NCI-H1694 (cell line): ENCODE results near the gene SLC1A3.

Experiments used
- DNase-seq: peaks from one replicate; lab custom pipeline; 2025; lab: John Stamatoyannopoulos, UW

SLC1A3 gene

GRCh38 chr5:36599986-36600779 lies 6.2 kb upstream of the SLC1A3 start:
- DNase-seq = no peak

DNA sequence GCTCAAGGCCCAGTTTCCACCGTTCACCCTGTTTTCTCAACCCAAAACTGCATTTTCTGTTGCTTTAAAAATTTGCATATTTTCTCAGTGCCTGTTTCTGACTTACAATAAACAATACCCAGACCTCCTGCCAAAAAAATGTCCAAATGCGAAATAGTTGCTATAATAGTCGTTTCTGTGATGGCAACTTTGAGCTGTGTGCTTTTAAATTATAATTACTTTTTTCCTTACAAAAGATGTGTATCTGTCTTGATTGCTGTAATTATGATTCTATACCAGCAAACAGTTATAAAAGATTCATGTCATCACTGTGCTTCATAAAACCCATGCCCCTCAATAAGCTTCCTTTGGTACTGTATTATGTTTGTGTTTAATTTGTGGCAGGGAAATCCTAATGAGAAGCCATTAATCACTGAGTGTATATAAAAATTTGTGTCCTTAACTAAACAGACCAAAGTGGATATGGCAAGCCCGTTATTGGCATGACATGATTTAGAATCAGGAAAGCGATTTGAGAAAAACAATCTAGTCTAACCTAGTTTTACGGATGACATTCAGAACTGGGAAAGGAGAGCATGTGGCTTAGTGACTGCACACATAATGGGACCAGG lies 5.4 kb upstream of the SLC1A3 start:
- DNase-seq = no peak

- no peak for DNase-seq
These were observed 3.6 kb upstream of the SLC1A3 start for GRCh38 chr5:36602704-36603321.

DNA sequence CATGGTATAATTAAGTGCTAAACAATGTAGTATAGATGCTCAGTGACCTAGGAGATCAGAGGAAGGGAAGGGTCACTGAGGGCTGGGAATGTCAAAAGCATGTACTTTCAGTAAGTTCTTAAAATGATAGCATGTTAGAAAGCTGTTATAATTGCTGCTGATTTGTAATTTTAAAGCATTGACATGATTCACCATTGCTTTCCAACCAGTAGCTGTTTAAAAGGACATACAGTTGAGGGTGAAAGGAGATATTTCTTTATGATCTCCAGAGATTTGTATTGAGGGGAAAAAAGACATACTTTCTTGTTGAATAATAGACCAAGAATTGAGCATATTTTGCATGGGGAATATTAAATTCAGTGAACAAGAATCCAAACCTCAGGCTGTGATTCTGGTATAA lies 1.2 kb upstream of the SLC1A3 start:
- DNase-seq = no peak

DNA sequence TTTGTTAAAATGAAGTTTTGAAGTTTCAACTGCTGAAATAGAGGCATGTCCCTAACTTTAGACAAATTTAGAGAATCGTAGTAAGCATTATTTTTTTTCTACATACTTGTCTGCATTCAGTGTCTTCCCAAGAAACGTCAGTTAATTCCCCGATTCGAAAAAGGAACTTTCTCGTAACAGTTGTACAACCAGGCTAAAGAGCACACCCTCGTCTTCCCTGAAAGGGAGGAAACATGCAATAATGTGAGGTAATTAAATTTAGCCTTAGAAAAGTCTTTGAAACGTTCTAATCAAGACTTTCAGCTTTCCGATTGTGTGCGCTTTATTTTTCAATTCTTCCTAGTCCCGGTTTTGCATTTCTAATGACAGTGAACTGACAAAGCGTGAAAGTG lies 374 bp upstream of the SLC1A3 start:
- DNase-seq = no peak

DNA sequence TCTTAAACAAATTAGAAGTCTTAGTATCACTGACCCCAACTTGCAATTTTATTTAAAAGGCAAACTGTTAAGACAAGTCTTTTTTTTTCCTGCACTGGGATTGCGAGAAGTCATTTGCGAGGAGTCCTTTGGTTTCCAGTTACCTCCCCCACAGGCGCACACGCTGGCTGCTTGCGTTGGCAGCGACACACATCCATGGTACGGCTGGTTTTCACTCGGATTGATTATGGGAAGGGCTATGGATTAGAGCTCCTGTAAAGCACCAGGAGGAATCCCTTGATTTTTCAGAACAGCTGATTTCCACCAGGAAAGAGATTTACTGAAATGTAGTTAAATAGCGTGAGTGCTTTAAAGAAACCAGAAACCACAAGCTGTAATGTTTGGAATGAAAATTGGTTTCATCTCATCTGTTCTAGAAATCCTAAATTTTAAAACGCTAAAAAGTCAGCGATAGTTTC lies 737 bp downstream of the SLC1A3 start:
- DNase-seq = no peak

- no peak for DNase-seq
These were observed 1.7 kb downstream of the SLC1A3 start for GRCh38 chr5:36607838-36608783.

DNA sequence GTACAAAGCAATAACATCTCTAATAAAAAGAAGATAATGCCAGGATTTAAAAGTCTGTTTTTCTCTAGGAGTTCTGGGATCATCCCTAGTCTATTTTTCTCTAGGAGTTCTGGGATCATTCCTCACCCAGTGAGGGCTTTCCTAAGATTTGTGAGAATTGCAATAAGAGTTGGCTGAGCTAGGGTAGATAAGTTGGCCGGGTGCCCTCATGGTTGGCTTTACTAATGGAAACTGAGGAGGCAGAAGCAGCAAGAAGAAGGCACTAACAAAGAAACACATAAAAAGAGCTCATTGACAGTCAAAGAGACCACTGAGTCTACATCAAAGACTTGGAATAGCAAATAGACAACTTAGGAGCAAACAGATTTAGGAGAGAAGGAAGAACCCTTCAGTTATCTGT lies 4.2 kb downstream of the SLC1A3 start:
- no peak for DNase-seq

DNA sequence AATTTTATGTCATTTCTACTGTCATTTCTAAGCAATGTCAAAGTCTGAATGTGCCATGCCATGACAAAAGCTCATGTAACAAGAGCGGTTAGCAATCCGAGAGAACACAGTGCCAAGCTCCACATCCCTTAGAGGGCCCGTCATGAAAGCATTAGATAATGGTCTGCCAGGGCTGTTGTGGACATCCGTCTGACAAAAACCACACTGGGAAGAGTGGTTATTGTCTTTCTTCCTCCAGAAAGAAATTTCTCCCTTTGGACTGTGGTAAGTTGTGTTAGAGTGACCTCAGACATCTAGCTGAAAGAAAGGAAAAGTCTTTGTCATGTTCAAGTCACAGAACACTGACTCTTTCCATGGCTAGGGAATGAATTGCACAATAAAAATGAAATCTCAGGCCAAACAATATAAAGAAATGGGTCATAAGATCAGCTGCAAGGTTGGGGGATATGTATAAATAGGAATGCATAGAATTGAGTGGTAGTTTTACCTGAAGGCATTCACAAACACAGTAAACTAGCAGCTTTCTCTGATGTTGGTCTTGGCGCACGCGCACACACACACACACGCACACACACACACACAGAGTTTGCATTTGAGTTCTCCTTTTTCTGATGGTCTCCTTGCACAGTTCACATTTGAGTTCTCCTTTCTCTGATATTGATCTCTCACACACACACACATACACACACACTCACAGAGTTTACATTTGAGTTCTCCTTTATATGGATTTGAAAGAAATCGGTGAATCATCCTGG lies 5.3 kb downstream of the SLC1A3 start:
- no peak for DNase-seq

GRCh38 chr5:36613241-36613640 lies 6.8 kb downstream of the SLC1A3 start:
- no peak for DNase-seq

- DNase-seq = no peak
These were observed 7.6 kb downstream of the SLC1A3 start for GRCh38 chr5:36613771-36614656.

GRCh38 chr5:36614657-36615308 lies 8.4 kb downstream of the SLC1A3 start:
- DNase-seq = no peak

GRCh38 chr5:36619012-36619635 lies 12.7 kb downstream of the SLC1A3 start:
- DNase-seq = no peak

DNA sequence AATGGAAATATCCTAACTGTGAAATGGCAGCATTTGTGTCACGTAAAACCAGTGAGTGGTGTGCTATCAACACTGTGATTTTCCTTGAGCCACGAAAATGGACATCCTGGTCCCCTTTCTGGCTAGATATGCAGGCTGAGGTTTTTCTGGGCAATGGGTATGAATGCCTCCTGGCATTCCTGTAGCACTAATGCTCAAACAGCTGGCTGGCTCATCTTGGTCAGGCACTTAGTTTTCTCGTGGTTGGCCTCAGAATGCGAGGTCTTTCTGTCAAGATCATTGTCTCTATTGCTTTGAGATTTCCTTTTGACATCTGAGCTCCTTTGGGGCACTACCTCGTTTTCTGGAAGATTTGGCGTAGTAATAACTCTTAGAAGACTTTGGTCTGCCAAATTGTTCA lies 15.6 kb downstream of the SLC1A3 start:
- DNase-seq = no peak

DNA sequence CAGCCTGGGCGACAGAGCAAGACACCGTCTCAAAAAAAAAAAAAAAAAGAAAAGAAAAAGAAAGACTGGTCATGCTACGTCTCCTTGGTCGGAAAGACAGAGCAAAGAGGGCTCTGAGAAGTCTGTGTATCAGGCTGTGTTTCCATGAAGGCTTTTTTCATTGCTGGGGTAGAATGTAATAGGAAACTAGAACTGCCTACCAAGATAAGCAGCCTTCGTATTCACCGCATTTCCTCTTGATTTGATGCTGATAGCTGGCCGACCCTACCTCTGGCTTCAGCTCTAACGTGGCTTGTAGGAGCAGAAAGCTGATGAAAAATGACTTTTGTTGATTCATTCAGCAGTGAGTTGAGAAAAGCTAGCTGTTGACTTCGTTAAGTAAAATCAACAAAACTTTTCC lies 17.4 kb downstream of the SLC1A3 start:
- no peak for DNase-seq

GRCh38 chr5:36624277-36624676 lies 17.9 kb downstream of the SLC1A3 start:
- DNase-seq = no peak

- DNase-seq = no peak
These were observed 22.3 kb downstream of the SLC1A3 start for GRCh38 chr5:36628695-36629094.

DNA sequence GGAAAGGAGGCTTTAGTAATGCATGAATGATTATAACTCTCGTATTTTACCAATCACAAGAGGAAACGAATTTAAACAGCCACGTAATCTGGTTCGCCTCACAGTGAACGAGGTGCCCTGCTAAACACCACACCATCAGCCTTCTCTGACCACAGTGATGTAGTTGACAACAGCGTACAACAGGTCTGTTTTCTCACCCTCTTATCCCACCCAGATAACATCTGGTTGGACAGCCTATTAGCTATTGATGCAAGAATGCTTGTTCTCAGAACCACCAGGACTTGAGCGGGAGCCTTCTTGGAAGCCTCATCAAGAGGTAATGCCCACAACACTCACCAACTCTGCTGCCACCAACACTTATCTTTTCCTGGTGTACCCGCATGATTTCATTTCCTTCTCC lies 23.3 kb downstream of the SLC1A3 start:
- no peak for DNase-seq
